Choroid plexus epithelial cell (primary cell): ENCODE measurements around the gene GNG8.
"Not testable (repeated sequence)": the region's sequence is repeated elsewhere in the genome, so short reads cannot be mapped to it uniquely, and the experiment has no call there.

Experiments used
- DNase-seq: peaks from one replicate; pipeline ENCODE4 v3.0.0-alpha.2; 2010; ENCODE audit warnings: low read depth
- H3K4me3 ChIP-seq: 2 replicates; pipeline ENCODE4 v1.5.1; 2011; ENCODE audit warnings: low read depth, mild to moderate bottlenecking, control low read depth, low read length, moderate library complexity
- TF ChIP-seq, protein P1 (sequence below): conservative IDR thresholded peaks from 2 replicates; pipeline ENCODE4 v1.5.1; 2011; ENCODE audit warnings: low read depth, mild to moderate bottlenecking, control low read depth, inconsistent platforms, low read length, moderate library complexity

The GNG8 gene

DNA sequence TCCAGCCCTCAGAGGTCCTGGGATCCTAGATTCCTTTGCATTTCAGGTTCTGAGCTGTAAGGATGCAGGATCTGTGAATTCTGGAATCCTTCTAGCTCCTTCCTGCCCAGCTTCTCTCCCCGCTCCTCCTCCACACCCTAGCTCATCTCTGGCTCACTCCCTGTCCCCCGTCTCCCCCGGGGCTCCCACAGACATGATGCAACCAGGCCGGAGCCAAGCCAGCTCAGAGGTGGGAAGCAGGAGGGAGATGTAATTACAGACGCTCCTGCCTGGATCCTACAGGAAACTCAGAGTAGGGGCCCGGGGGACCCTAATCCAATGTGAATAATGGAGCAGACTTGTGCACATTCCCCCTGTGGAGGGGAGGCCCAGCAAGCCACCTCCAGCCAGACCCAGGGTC is 4.5 kb downstream of the GNG8 start:
- no peak overlapping the region for H3K4me3 ChIP-seq
- DNase-seq: peak; percentile 46

DNA sequence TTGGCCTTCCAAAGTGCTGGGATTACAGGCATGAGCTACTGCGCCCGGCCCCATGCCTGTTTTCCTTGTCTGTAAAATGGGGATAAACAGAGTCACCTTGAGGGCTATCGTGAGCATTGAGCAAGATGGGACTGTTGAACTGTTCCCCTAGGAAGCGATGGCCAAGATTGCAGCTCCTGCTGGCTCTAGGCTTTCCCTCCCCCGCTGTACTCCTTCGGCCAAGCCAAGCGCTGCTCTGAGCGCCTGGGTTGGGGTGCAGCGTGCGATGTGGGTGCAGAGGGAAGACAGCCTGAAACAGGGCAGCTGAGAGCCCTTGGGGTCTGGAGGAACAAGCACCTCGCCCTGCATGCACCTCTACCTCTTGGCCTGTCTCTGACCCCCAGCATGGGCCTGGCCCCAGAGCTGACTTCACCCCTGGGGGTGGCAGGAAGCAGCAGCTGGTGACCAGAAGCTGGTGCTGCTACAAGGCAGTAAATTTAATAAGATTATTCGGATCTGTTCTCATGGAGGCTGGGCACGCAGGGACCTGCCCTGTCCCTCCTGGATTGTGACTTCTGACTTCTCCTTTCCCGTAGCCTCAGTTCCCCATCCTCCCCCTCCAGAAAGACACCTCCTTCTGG is 5.3 kb downstream of the GNG8 start:
- DNase-seq: no peak
- TF ChIP-seq, protein P1, sequence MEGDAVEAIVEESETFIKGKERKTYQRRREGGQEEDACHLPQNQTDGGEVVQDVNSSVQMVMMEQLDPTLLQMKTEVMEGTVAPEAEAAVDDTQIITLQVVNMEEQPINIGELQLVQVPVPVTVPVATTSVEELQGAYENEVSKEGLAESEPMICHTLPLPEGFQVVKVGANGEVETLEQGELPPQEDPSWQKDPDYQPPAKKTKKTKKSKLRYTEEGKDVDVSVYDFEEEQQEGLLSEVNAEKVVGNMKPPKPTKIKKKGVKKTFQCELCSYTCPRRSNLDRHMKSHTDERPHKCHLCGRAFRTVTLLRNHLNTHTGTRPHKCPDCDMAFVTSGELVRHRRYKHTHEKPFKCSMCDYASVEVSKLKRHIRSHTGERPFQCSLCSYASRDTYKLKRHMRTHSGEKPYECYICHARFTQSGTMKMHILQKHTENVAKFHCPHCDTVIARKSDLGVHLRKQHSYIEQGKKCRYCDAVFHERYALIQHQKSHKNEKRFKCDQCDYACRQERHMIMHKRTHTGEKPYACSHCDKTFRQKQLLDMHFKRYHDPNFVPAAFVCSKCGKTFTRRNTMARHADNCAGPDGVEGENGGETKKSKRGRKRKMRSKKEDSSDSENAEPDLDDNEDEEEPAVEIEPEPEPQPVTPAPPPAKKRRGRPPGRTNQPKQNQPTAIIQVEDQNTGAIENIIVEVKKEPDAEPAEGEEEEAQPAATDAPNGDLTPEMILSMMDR: no peak
- H3K4me3 ChIP-seq: no peak overlapping the region

More for the DNA sequence above, 4.5 kb downstream of the GNG8 start:
- TF ChIP-seq, protein P1: no peak

DNA sequence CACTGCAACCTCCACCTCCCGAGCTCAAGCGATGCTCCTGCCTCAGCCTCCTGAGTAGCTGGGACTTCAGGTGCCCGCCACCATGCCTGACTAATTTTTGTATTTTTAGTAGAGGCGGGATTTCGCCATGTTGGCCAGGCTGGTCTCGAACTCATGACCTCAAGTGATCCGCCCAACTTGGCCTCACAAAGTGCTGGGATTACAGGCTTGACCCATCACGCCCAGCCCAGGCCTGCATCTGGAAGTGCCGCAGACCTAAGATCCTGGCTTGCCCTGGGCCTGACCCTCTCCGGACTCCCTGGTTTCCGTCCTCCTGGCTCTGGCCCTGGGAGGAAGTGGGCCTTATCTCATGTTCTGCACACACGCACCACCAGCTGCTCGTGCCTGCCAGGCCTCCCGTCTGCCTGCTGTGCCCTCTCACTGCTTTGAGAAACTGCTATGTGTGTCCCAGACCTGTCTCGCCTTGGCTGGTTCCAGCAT is 6.4 kb downstream of the GNG8 start:
- TF ChIP-seq, protein P1: no peak
- DNase-seq: no peak
- H3K4me3 ChIP-seq: no peak overlapping the region

DNA sequence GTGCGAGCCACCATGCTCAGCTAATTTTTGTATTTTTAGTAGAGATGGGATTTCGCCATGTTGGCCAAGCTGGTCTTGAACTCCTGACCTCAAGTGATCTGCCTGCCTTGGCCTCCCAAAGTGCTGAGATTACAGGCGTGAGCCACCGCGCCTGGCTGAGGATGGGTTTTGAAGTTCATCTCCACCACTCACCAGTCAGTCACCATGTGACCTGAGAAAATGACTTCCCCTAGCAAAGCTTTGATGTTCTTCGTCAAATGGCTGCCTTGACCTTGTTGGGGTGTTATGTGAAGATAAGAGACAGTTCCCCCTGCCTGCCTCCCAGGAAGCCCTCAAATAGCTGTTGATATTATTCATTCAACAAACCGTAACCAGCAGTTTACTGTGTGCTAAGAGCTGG is 7.0 kb downstream of the GNG8 start:
- not testable (repeated sequence) for H3K4me3 ChIP-seq, DNase-seq

DNA sequence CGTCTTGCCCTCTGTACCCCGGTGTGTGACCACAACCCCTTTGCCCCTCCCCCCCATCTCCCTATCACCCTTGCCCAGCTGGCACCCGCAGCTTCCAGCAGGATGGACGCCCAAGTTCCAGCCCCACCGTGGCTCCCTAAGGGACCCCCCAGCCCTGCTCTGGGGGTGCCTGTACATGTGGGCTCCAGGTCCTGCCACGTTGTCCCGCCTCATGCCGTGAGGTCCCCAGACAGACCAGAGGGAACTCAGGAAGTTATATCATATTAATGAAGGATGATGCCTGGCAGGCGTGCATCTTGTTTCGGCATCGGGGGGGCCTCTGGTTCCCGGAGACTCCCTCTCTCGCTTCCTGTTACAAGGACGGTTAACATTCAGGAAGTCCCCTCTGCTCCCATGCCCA is 9.6 kb downstream of the GNG8 start:
- no peak for DNase-seq
- no peak overlapping the region for H3K4me3 ChIP-seq
- TF ChIP-seq, protein P1: no peak

DNA sequence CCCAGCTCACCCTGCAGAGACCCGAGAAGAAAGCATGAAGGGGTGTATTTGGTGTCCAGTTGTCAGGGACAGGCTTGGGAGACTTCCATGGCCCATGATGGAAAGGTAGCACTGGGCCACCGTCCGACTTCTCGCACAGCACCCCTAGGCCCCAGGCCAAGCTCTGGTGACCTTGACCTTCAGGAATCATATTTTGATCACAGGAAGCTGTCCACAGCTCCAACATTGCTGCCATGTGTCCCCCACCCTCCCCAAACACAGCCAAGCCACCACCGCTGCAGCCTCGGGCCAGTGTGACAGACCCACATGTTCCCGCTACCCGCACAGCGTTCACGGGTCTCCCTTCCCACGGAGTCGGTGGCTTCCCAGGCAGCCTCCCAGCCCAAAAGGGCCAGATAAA is 10.3 kb downstream of the GNG8 start:
- H3K4me3 ChIP-seq: no peak overlapping the region
- no peak for DNase-seq
- TF ChIP-seq, protein P1: no peak

DNA sequence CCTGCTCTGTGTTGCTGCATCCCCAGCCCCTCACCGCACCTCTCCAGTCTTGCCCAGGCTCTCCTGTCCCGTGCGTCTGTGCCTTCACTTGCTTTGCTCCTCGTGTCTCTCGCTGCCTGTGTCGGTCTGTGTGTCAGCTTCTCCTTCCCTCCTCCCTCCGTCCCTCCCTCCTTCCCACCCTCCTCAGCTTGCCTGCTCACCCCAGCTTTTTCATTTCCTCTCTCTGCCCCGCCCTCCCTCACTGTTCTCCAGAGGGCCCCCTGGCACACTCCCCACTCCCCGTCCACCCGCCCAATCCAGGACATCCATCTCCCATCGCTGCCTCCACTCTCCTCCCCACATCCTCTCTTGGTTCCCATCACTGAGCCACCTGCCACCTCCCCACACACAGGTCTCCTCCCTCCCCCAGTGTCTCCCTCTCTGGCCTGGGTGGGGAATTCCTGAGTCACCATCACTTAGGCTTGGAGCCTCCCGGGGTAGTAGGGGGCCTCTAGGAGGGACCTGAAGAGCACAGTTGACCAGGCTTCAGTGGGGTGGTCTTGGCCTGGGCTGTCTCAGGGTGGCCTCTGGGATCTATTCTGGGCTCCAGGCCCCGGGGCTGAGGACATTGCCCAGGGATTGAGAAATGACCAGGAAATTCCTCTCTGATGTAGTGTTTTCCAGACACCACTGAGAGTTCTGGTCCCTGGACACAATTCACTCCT is 10.9 kb downstream of the GNG8 start, which contains the start of gene PTGIR:
TSS of gene PTGIR (minus strand) at position 132 of the 704 bp plus-strand sequence. CDS start 864 bp downstream, outside the sequence.
- TF ChIP-seq, protein P1: peak; percentile 24
- H3K4me3 ChIP-seq: no peak within 1 kb of the TSS
- peak; percentile 47 for DNase-seq
